ENCODE data around the gene TTLL12.

- TF ChIP-seq CTCF (IDR thresholded peaks at IDR 0.05) (no peak), POLR2A (IDR thresholded peaks at IDR 0.05) (no peak)
These were observed 7.1 kb downstream of the TTLL12 start for GRCh38 chr22:43179911-43180195.
